DLD1 (cell line): ENCODE data around the gene TMEM145.

ENCODE experiments used
- in situ Hi-C: cut with HindIII; loops from 2 replicates; pipeline ENCODE4 v1.10.0; 2017; ENCODE audit warnings: low sequenced_read_pairs

Gene TMEM145

DNA sequence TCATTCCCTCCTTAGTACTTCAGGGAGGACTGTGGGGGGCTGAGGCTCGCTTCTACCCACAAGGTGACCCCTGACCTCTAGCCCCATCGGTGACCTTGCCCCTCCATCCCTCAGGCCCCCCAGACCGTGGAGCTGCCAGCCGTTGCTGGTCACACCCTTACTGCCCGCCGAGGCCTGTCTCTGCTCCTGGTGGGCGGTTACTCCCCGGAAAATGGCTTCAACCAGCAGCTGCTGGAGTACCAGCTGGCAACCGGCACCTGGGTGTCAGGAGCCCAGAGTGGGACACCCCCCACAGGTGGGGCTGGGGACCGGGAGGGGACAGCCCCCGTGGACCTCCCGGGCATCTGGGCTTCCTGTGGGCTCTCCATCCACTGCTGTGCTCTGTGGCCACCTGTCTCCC is 44.2 kb downstream of the TMEM145 start:
- in situ Hi-C loops, result no loop called here

DNA sequence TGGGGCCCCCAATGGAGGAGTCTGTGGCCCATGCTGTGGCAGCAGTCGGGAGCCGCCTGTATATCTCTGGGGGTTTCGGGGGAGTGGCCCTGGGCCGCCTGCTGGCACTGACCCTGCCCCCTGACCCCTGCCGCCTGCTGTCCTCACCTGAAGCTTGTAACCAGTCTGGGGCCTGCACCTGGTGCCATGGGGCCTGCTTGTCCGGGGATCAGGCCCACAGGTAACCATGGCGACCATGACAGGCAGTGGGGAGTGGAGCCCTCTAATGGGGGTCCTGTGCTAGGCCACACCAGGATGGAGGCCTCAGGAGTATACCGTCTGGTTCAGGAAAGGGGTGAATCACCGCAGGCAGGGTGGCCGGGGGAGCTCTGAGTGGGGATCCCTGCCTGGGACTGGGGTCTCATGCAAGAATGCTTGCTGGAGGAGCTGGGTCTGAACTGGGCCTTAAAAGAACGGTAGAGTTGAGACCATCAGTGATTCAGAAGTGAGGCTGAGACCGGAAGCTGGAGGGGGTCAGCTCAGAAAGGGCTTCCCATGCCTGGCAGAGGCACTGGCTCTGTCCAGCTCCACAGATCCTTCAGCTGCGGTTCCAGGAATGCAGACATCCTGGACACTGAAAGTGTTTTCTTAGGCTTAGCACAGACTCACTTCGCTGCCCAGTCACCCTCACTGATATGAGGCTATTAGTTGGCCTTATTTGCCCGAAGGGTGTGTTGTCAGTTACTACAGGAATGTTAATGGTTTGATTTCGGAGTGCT is 47.9 kb downstream of the TMEM145 start:
- in situ Hi-C loops, result no loop called here

GRCh38 chr19:42361545-42361910 is 48.4 kb downstream of the TMEM145 start:
- in situ Hi-C loops, result no loop called here

GRCh38 chr19:42362342-42362741 is 49.2 kb downstream of the TMEM145 start:
- in situ Hi-C loops, result no loop called here

DNA sequence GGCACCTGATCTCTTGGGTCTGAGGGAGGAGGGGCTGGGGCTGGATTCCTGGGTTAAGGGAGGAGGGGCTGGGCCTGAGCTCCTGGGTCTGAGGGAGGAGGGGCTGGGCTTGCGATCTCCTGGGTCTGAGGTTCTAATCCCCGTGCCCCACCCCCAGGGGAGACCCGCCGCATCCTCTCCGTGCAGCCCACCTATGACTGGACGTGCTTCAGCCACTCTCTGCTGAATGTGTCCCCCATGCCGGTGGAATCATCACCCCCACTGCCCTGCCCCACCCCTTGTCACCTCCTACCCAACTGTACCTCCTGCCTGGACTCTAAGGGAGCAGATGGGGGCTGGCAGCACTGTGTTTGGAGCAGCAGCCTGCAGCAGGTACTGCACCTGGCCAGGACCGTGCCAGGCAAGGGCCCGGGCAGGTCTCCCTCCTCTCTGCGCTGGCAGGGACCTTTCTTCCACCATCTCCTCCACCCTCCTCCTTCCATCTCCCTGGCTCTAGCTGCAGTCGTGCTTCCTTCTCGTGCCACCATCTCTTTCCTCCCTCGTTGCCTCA is 49.9 kb downstream of the TMEM145 start:
- in situ Hi-C loops, result no loop called here

- in situ Hi-C loops, result no loop called here
Measured at GRCh38 chr19:42363614-42364346, 50.7 kb downstream of the TMEM145 start.

- in situ Hi-C loops, result no loop called here
Measured at GRCh38 chr19:42366673-42367072, 53.6 kb downstream of the TMEM145 start.

- in situ Hi-C loops, result no loop called here
Measured at GRCh38 chr19:42367929-42368328, 54.8 kb downstream of the TMEM145 start.

- in situ Hi-C loops, result no loop called here
Measured at GRCh38 chr19:42368360-42368759, 55.3 kb downstream of the TMEM145 start.

DNA sequence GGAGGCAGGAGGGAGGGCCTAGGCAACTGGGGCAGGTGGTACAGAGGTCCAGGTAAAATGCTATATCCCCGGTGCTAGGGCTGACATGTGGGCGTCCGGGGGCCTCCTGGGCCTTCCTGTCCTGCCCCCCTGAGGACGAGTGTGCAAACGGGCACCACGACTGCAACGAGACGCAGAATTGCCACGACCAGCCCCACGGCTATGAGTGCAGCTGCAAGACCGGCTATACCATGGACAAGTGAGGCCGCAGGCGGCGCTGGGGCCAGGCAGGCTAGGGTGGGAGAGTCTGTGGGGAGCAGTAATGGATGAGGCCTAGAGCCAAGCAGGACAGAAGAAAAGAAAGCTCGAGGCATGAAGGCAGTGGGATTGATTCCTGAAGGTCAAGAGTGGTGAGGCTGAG is 55.7 kb downstream of the TMEM145 start:
- in situ Hi-C loops, result no loop called here

DNA sequence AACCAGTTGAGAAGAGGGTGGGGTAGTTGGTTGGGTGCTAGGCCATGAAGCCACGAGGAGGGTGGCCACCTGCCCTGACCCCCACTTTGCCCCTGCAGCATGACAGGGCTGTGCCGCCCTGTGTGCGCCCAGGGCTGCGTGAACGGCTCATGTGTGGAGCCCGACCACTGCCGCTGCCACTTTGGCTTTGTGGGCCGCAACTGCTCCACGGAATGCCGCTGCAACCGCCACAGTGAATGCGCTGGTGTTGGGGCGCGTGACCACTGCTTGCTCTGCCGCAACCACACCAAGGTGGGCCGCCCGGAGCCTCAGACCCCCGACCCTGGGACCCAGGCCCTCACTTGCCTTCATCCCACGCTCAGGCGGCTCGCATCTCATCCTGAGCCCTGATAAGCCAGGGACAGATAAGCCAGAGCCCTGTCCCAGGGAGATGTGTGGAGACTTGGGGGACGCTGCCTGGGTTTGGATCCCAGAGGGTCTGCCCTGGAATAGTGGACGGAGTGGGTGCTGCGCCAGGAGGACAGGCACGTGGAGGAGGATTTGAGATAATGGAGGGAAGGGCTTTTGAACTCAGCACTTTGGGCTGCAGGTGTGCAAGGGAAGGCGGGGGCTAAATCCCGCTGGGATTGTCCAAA is 56.4 kb downstream of the TMEM145 start:
- in situ Hi-C loops, result no loop called here

DNA sequence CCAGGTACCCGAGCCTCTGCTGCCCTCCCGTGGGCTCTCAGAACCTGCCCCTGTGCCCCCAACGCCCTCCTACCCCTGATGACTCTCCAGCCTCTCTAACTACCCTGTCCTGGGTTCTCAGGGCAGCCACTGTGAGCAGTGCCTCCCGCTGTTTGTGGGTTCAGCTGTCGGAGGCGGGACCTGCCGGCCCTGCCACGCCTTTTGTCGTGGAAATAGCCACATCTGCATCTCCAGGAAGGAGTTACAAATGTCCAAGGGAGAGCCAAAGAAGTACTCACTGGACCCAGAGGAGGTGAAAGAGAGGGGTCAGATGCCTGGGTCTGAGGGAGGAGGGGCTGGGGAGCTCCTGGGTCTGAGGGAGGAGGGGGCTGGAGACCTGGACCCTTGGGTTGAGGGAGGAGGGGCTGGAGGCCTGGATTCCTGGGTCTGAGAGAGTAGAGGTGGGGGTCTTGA is 57.0 kb downstream of the TMEM145 start:
- in situ Hi-C loops, result no loop called here

DNA sequence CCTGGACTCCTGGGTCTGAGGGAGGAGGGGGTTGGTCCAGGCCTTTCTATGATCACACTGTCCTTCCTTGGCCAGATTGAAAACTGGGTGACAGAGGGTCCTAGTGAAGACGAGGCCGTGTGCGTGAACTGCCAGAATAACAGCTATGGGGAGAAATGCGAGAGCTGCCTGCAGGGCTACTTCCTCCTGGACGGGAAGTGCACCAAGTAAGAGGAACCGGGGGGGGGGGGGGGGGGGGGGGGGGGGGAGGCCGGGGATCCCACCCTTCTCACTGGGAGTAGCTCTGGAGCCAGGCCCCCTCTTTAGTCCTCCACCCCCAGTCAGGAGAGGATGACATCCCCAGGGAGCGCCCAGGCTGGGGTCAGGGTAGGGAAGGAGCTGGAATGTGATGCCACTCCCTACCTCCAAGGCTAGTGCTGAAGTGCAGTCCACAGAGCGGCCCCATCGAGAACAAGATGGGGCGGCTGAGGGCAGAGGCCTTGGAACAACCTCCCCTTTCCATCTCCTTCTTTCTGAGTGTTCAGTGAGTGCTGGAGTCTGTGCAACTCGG is 57.6 kb downstream of the TMEM145 start:
- in situ Hi-C loops, result no loop called here
